Colonic mucosa (tissue), 4 donors: Measurements from ENCODE around the gene ADCY9. TPM values are rescaled to one million over a fixed set of nuclear protein-coding genes. Genes with fewer than 3 reads are reported as not detected.

Experiments
- DNase-seq: peaks from one replicate; pipeline ENCODE4 v3.0.0-alpha.2; 2020
- H3K27ac ChIP-seq: fragments of 200-600 bp; one replicate; pipeline ENCODE4 v1.8.0; 2021
- H3K27me3 ChIP-seq: fragments of 200-600 bp; one replicate; pipeline ENCODE4 v1.8.0; 2021
- H3K36me3 ChIP-seq: fragments of 200-600 bp; one replicate; pipeline ENCODE4 v1.8.0; 2021
- H3K4me1 ChIP-seq: fragments of 200-600 bp; one replicate; pipeline ENCODE4 v1.8.0; 2021; ENCODE audit warnings: mild to moderate bottlenecking
- H3K4me3 ChIP-seq: fragments of 200-600 bp; one replicate; pipeline ENCODE4 v1.8.0; 2021
- H3K9ac ChIP-seq, 2 donors: one replicate each; pipeline ENCODE4 v1.7.0; 2013; ENCODE audit warnings: control low read depth in 2 of 2, low read depth in 2 of 2, low read length in 2 of 2
- H3K9me3 ChIP-seq: fragments of 200-600 bp; one replicate; pipeline ENCODE4 v1.8.0; 2021
- intact Hi-C: fragments of 100-400 bp; cut with DNase I; formaldehyde crosslinking; loops from one replicate; pipeline ENCODE4 v1.14.1; 2022
- total RNA-seq, 2 donors: library from RNA; stranded (reverse); fragmentation: NEBNext Ultra II Directional in 1 of 2; extraction: Animal tissue kit (Norgen Biotek cat#: 25700) in 1 of 2; gene quantifications; one replicate each; pipeline ENCODE4 v1.2.1, GENCODE V29; 2021
- TF ChIP-seq, protein P1 (sequence below): fragments of 200-600 bp; IDR thresholded peaks from one replicate; pipeline ENCODE4 v1.8.0; 2022; ENCODE audit warnings: antibody characterized with exemption, mild to moderate bottlenecking
- donor health status: healthy.
- donor health status: DM: no; HTN: no; CAD: no.
- donor health status: DM: no; HTN: no; CAD: no.

ADCY9 gene
- total RNA-seq, 2 donors from 2014 or later, result 23.8 to 25.6 TPM

DNA sequence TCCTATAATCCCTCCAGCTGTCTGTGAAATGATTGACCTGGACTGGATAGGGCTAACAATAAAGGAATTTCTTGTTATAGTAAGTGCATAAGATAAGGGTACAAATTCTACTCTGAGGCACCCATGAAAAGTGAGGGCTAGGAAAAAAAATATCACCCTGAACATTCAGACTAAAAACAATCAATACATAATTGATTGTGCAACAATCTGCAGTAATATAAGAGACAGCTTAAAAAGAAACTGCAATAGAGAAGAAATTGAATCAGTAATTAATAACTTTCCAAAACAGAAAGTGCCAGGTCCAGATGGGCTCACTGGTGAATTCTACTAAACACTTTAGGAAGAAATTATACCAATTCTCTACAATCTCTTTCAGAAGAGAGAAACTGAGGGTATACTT, 191.5 kb downstream of the ADCY9 start:
- Histone ChIP-seq H3K4me3 (no peak overlapping the region), H3K9me3 (no peaks in the 10 kb centered on the region), H3K36me3 (no peaks in the 10 kb centered on the region), H3K4me1 (no peaks in the 10 kb centered on the region), H3K27ac (no peak overlapping the region), H3K27me3 (no peaks in the 10 kb centered on the region), H3K9ac (no peak overlapping the region)
- no peak for DNase-seq
- intact Hi-C loops, result no loop called here
- TF ChIP-seq, protein P1, sequence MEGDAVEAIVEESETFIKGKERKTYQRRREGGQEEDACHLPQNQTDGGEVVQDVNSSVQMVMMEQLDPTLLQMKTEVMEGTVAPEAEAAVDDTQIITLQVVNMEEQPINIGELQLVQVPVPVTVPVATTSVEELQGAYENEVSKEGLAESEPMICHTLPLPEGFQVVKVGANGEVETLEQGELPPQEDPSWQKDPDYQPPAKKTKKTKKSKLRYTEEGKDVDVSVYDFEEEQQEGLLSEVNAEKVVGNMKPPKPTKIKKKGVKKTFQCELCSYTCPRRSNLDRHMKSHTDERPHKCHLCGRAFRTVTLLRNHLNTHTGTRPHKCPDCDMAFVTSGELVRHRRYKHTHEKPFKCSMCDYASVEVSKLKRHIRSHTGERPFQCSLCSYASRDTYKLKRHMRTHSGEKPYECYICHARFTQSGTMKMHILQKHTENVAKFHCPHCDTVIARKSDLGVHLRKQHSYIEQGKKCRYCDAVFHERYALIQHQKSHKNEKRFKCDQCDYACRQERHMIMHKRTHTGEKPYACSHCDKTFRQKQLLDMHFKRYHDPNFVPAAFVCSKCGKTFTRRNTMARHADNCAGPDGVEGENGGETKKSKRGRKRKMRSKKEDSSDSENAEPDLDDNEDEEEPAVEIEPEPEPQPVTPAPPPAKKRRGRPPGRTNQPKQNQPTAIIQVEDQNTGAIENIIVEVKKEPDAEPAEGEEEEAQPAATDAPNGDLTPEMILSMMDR, result no peak

DNA sequence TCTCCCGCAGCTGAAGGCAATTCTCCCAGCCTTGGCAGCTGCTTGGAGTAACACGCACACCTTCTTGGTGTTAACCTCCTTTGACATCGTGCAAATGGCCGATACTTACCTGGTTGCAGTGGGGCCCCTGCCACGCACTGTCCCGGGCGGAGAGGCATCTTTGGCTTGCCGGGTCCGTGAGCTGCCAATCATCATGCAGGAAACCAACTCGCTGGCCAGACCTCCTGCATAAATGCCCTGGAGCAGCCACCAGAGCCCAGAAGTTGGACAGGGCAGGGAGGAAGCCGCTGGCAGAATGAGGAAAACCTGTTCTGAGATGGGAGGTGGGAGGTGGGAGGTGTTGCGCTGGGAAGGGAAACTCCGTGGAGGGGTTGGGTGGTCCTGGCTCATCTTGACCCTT, 194.0 kb downstream of the ADCY9 start:
- TF ChIP-seq, protein P1, result no peak
- H3K27me3 ChIP-seq, result no peaks in the 10 kb centered on the region
- no peaks in the 10 kb centered on the region for H3K36me3 ChIP-seq
- no peak overlapping the region for H3K4me3 ChIP-seq
- no peaks in the 10 kb centered on the region for H3K4me1 ChIP-seq
- no peaks in the 10 kb centered on the region for H3K9me3 ChIP-seq
- no peak for DNase-seq
- intact Hi-C loops, result no loop called here
- no peak overlapping the region for H3K9ac ChIP-seq
- no peak overlapping the region for H3K27ac ChIP-seq

DNA sequence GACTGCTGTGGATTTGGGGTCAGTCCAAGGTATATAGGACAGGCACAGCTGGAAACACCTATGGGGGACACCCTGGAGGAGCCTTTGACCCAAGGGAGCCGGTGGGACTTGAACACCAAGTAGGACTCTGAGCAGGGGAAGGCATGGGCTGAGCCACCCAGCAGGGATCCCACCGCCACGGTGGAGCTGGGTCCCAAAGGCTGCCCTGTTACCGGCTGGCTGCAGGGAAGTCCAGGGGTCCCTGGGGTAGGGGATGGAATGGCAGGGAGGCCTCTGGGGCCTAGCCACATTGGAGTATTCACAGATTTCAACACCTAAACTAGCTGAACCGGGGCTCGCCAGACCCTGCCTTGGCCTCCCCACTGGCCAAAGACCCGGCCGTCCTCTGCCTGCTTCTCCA, 196.0 kb downstream of the ADCY9 start:
- no peaks in the 10 kb centered on the region for H3K4me1 ChIP-seq
- no peak overlapping the region for H3K9ac ChIP-seq
- H3K4me3 ChIP-seq, result no peak overlapping the region
- TF ChIP-seq, protein P1, result no peak
- intact Hi-C loops, result no loop called here
- no peaks in the 10 kb centered on the region for H3K27me3 ChIP-seq
- no peaks in the 10 kb centered on the region for H3K9me3 ChIP-seq
- H3K27ac ChIP-seq, result no peak overlapping the region
- no peaks in the 10 kb centered on the region for H3K36me3 ChIP-seq
- no peak for DNase-seq

DNA sequence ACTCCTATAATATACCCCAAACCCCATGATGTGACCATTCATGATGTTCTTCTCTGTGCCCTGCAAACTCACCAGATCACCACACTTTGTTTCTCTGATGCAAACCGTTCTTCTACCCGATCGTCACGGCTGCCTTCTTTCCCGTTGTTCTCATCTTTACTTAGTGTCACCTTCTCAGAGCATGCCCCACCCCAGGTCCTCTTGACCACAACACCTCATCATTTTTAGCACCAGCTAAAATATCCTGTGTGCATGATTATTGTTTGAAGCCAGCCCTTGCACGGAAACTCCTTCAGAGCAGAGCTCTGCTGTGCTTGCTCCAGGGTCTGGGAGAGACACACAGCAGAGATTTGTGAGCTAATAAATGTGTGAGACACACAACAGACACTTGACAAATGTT, 196.8 kb downstream of the ADCY9 start:
- no peak for DNase-seq
- TF ChIP-seq, protein P1, result no peak
- no peaks in the 10 kb centered on the region for H3K36me3 ChIP-seq
- H3K27me3 ChIP-seq, result no peaks in the 10 kb centered on the region
- no peaks in the 10 kb centered on the region for H3K4me1 ChIP-seq
- H3K9ac ChIP-seq, result no peak overlapping the region
- H3K27ac ChIP-seq, result no peak overlapping the region
- no peaks in the 10 kb centered on the region for H3K9me3 ChIP-seq
- no peak overlapping the region for H3K4me3 ChIP-seq
- intact Hi-C loops, result no loop called here

DNA sequence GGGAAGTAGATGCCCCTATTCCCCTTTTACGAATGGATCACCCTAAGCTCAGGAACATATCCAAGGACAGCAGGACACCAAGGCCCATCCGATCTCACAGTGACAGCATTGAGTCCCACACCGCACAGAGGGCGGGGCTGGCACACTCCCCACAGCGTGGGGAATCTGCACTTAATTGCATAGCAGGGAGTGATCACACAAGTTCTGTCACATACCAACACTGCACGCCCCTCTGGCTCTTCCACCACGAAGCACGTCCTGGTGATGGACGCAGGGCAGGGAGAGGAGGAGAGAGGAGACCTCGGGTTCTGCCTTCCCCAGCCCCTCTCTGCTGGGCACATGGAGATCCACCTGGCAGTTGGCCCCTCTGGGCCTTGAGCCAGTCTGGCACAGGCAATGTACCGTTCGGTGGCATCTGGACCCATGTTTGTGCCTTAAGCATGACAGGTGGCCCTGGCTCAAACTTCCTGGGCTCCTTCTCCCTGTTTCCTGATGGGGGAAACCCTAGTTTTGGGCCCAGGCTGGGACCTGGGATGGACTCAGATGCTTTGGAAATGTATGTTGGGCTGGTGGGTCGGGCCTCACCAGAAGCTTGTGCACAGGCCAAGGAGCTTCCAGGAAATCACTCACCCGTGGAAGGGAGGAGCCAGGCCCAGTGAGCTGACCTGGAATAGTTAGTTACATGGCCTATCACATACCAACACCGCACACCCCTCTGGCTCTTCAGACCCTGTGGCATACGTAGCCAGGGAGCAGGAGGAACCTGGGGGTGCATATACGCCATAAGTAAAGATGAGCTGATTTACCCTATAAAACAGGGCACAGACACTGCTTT, 200.6 kb downstream of the ADCY9 start:
- intact Hi-C loops, result no loop called here
- Histone ChIP-seq H3K4me1 (no peaks in the 10 kb centered on the region), H3K36me3 (no peaks in the 10 kb centered on the region), H3K9me3 (no peaks in the 10 kb centered on the region), H3K9ac (no peak overlapping the region), H3K27me3 (no peaks in the 10 kb centered on the region), H3K27ac (no peak overlapping the region), H3K4me3 (no peak overlapping the region)
- DNase-seq, result no peak
- TF ChIP-seq, protein P1, result no peak
